Measurements from ENCODE around the gene XRCC5.
"Not testable (repeated sequence)": the region's sequence is repeated elsewhere in the genome, so short reads cannot be mapped to it uniquely, and the experiment has no call there.

Gene XRCC5

GRCh38 chr2:216192931-216193330, 83.8 kb downstream of the XRCC5 start:
- no peak for DNase-seq (ENCODE audit: low read depth in 2 of 3, low spot score in 2 of 3)

- no peak for DNase-seq (ENCODE audit: low read depth in 2 of 3, low spot score in 2 of 3)
Observed at GRCh38 chr2:216194013-216194412, 84.9 kb downstream of the XRCC5 start.

- DNase-seq (ENCODE audit: low read depth in 2 of 3, low spot score in 2 of 3): no peak
Observed at GRCh38 chr2:216194561-216194960, 85.4 kb downstream of the XRCC5 start.

GRCh38 chr2:216195565-216196029, 86.4 kb downstream of the XRCC5 start:
- DNase-seq (ENCODE audit: low read depth in 2 of 3, low spot score in 2 of 3): no peak

- no peak for DNase-seq (ENCODE audit: low read depth in 2 of 3, low spot score in 2 of 3)
Observed at GRCh38 chr2:216201692-216202306, 92.7 kb downstream of the XRCC5 start.

GRCh38 chr2:216202626-216203250, 93.6 kb downstream of the XRCC5 start:
- no peak for DNase-seq (ENCODE audit: low read depth in 2 of 3, low spot score in 2 of 3)

- no peak for DNase-seq (ENCODE audit: low read depth in 2 of 3, low spot score in 2 of 3)
Observed at GRCh38 chr2:216205486-216205885, 96.3 kb downstream of the XRCC5 start.

GRCh38 chr2:216206041-216206703, 97.0 kb downstream of the XRCC5 start:
- no peak for DNase-seq (ENCODE audit: low read depth in 2 of 3, low spot score in 2 of 3)

GRCh38 chr2:216206821-216207220, 97.7 kb downstream of the XRCC5 start:
- DNase-seq (ENCODE audit: low read depth in 2 of 3, low spot score in 2 of 3): no peak

- DNase-seq (ENCODE audit: low read depth in 2 of 3, low spot score in 2 of 3): not testable (repeated sequence)
Observed at GRCh38 chr2:216208661-216209060, 99.5 kb downstream of the XRCC5 start.

- DNase-seq (ENCODE audit: low read depth in 2 of 3, low spot score in 2 of 3): no peak
Observed at GRCh38 chr2:216210701-216211540, 101.8 kb downstream of the XRCC5 start.

- no peak for DNase-seq (ENCODE audit: low read depth in 2 of 3, low spot score in 2 of 3)
Observed at GRCh38 chr2:216211614-216212145, 102.5 kb downstream of the XRCC5 start.

GRCh38 chr2:216214768-216215167, 105.6 kb downstream of the XRCC5 start:
- DNase-seq (ENCODE audit: low read depth in 2 of 3, low spot score in 2 of 3): no peak

- no peak for DNase-seq (ENCODE audit: low read depth in 2 of 3, low spot score in 2 of 3)
Observed at GRCh38 chr2:216215658-216216390, 106.7 kb downstream of the XRCC5 start.

GRCh38 chr2:216216951-216217903, 108.1 kb downstream of the XRCC5 start:
- no peak for DNase-seq (ENCODE audit: low read depth in 2 of 3, low spot score in 2 of 3)

GRCh38 chr2:216217904-216218260, 108.7 kb downstream of the XRCC5 start:
- no peak for DNase-seq (ENCODE audit: low read depth in 2 of 3, low spot score in 2 of 3)

GRCh38 chr2:216219861-216220260, 110.7 kb downstream of the XRCC5 start:
- DNase-seq (ENCODE audit: low read depth in 2 of 3, low spot score in 2 of 3): no peak

- DNase-seq (ENCODE audit: low read depth in 2 of 3, low spot score in 2 of 3): no peak
Observed at GRCh38 chr2:216220976-216221375, 111.8 kb downstream of the XRCC5 start.

GRCh38 chr2:216221811-216222210, 112.7 kb downstream of the XRCC5 start:
- DNase-seq (ENCODE audit: low read depth in 2 of 3, low spot score in 2 of 3): no peak

Data from activated CD8-positive, alpha-beta memory T cell treated with anti-CD3 and anti-CD28 coated beads for 48 hours (primary cell).